SK-N-SH treated with all-trans-retinoic acid at 6 μM for 48 hours (cell line): ENCODE measurements around the gene ZNF423.

Experiments
- CSDC2 ChIP-seq: fragments of 250-450 bp; sonication (Bioruptor Pico); IDR thresholded peaks from 2 replicates; pipeline ENCODE4 v1.5.0; 2020; ENCODE audit warnings: mild to moderate bottlenecking, moderate library complexity
- GLIS3 ChIP-seq: fragments of 250-450 bp; sonication (Bioruptor Pico); IDR thresholded peaks from 2 replicates; pipeline ENCODE4 v1.5.0; 2020; ENCODE audit warnings: mild to moderate bottlenecking, moderate library complexity
- ZFP3 ChIP-seq: fragments of 250-450 bp; sonication (Bioruptor Pico); IDR thresholded peaks from 2 replicates; pipeline ENCODE4 v1.5.0; 2020; ENCODE audit warnings: mild to moderate bottlenecking, moderate library complexity
- ZFP30 ChIP-seq: fragments of 450-650 bp; formaldehyde crosslinking; IDR thresholded peaks from 2 replicates; pipeline ENCODE4 v1.5.0; 2022; ENCODE audit warnings: mild to moderate bottlenecking, moderate library complexity
- ZNF565 ChIP-seq: fragments of 450-650 bp; formaldehyde crosslinking; conservative IDR thresholded peaks from 2 replicates; pipeline ENCODE4 v1.5.0; 2020; ENCODE audit warnings: low read depth, mild to moderate bottlenecking, moderate library complexity
- ZNF70 ChIP-seq: fragments of 450-650 bp; formaldehyde crosslinking; IDR thresholded peaks from 2 replicates; pipeline ENCODE4 v1.5.0; 2020; ENCODE audit warnings: mild to moderate bottlenecking, moderate library complexity
- ZNF8 ChIP-seq: fragments of 450-650 bp; formaldehyde crosslinking; IDR thresholded peaks from 2 replicates; pipeline ENCODE4 v1.5.0; 2020; ENCODE audit warnings: mild to moderate bottlenecking, moderate library complexity
- TF ChIP-seq, protein P1 (sequence below): fragments of 250-450 bp; sonication (Bioruptor Pico); IDR thresholded peaks from 2 replicates; pipeline ENCODE4 v1.5.0; 2020; ENCODE audit warnings: mild to moderate bottlenecking, moderate library complexity
- TF ChIP-seq, protein P2 (sequence below): fragments of 250-450 bp; sonication (Bioruptor Pico); IDR thresholded peaks from 2 replicates; pipeline ENCODE4 v1.5.1; 2021; ENCODE audit warnings: mild to moderate bottlenecking, moderate library complexity
- TF ChIP-seq, protein P3 (sequence below): fragments of 250-450 bp; sonication (Bioruptor Pico); IDR thresholded peaks from 2 replicates; pipeline ENCODE4 v1.5.1; 2020; ENCODE audit warnings: low read depth, mild to moderate bottlenecking, moderate library complexity

DNA sequence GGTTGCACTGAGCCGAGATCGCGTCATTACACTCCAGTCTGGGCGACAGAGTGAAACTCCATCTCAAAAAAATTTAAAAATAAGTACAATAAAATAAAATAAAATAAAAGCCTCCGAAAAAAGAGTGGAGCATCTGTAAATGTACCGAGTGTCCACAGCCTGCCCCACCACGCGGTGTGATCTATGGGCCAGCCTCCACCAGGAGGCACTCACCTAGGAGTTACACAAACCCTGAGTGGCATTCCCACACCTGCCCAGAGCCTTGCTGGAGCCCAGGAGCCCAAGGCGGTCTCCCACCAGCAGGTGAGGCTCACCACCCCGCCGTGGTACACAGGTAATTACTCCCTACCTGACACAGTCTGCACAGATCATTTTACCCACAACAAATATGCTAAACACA lies 183.2 kb downstream of the ZNF423 start:
- no peak for TF ChIP-seq ZFP30 (CRISPR knock-in tag)
- TF ChIP-seq, protein P1, sequence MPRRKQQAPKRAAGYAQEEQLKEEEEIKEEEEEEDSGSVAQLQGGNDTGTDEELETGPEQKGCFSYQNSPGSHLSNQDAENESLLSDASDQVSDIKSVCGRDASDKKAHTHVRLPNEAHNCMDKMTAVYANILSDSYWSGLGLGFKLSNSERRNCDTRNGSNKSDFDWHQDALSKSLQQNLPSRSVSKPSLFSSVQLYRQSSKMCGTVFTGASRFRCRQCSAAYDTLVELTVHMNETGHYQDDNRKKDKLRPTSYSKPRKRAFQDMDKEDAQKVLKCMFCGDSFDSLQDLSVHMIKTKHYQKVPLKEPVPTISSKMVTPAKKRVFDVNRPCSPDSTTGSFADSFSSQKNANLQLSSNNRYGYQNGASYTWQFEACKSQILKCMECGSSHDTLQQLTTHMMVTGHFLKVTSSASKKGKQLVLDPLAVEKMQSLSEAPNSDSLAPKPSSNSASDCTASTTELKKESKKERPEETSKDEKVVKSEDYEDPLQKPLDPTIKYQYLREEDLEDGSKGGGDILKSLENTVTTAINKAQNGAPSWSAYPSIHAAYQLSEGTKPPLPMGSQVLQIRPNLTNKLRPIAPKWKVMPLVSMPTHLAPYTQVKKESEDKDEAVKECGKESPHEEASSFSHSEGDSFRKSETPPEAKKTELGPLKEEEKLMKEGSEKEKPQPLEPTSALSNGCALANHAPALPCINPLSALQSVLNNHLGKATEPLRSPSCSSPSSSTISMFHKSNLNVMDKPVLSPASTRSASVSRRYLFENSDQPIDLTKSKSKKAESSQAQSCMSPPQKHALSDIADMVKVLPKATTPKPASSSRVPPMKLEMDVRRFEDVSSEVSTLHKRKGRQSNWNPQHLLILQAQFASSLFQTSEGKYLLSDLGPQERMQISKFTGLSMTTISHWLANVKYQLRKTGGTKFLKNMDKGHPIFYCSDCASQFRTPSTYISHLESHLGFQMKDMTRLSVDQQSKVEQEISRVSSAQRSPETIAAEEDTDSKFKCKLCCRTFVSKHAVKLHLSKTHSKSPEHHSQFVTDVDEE = no peak
- TF ChIP-seq ZNF70 (CRISPR knock-in tag) = no peak
- no peak for TF ChIP-seq ZNF565 (CRISPR knock-in tag)
- TF ChIP-seq ZNF8 (CRISPR knock-in tag) = no peak
- TF ChIP-seq GLIS3 (CRISPR knock-in tag) = no peak
- no peak for TF ChIP-seq ZFP3 (CRISPR knock-in tag)
- TF ChIP-seq CSDC2 (CRISPR knock-in tag) = no peak
- TF ChIP-seq, protein P2, sequence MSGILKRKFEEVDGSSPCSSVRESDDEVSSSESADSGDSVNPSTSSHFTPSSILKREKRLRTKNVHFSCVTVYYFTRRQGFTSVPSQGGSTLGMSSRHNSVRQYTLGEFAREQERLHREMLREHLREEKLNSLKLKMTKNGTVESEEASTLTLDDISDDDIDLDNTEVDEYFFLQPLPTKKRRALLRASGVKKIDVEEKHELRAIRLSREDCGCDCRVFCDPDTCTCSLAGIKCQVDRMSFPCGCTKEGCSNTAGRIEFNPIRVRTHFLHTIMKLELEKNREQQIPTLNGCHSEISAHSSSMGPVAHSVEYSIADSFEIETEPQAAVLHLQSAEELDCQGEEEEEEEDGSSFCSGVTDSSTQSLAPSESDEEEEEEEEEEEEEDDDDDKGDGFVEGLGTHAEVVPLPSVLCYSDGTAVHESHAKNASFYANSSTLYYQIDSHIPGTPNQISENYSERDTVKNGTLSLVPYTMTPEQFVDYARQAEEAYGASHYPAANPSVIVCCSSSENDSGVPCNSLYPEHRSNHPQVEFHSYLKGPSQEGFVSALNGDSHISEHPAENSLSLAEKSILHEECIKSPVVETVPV (CRISPR knock-in tag) = no peak
- TF ChIP-seq, protein P3, sequence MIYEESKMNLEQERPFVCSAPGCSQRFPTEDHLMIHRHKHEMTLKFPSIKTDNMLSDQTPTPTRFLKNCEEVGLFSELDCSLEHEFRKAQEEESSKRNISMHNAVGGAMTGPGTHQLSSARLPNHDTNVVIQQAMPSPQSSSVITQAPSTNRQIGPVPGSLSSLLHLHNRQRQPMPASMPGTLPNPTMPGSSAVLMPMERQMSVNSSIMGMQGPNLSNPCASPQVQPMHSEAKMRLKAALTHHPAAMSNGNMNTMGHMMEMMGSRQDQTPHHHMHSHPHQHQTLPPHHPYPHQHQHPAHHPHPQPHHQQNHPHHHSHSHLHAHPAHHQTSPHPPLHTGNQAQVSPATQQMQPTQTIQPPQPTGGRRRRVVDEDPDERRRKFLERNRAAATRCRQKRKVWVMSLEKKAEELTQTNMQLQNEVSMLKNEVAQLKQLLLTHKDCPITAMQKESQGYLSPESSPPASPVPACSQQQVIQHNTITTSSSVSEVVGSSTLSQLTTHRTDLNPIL (CRISPR knock-in tag) = no peak
